ENCODE data around the gene MAD1L1.

Gene MAD1L1

GRCh38 chr7:2131341-2131740 lies 101.4 kb downstream of the MAD1L1 start:
- no peak for DNase-seq

- DNase-seq = no peak
Observed at GRCh38 chr7:2130096-2130375, 102.7 kb downstream of the MAD1L1 start.

- DNase-seq = no peak
Observed at GRCh38 chr7:2129323-2130095, 103.2 kb downstream of the MAD1L1 start.

GRCh38 chr7:2128601-2129322 lies 104.0 kb downstream of the MAD1L1 start:
- DNase-seq = no peak

GRCh38 chr7:2126621-2127020 lies 106.1 kb downstream of the MAD1L1 start:
- no peak for DNase-seq

- DNase-seq = no peak
Observed at GRCh38 chr7:2125931-2126330, 106.8 kb downstream of the MAD1L1 start.

GRCh38 chr7:2124604-2125345 lies 108.0 kb downstream of the MAD1L1 start:
- DNase-seq = no peak

- DNase-seq = no peak
Observed at GRCh38 chr7:2123916-2124315, 108.8 kb downstream of the MAD1L1 start.

GRCh38 chr7:2123360-2123759 lies 109.4 kb downstream of the MAD1L1 start:
- no peak for DNase-seq

GRCh38 chr7:2122651-2123050 lies 110.1 kb downstream of the MAD1L1 start:
- DNase-seq = no peak

- no peak for DNase-seq
Observed at GRCh38 chr7:2120841-2121830, 111.6 kb downstream of the MAD1L1 start.

- DNase-seq = peak in 1 of 2 donors; percentile 41
Observed at GRCh38 chr7:2120251-2120660, 112.5 kb downstream of the MAD1L1 start.

GRCh38 chr7:2118630-2119190 lies 114.0 kb downstream of the MAD1L1 start:
- no peak for DNase-seq

GRCh38 chr7:2118056-2118455 lies 114.7 kb downstream of the MAD1L1 start:
- DNase-seq = no peak

GRCh38 chr7:2117646-2118045 lies 115.1 kb downstream of the MAD1L1 start:
- no peak for DNase-seq

- no peak for DNase-seq
Observed at GRCh38 chr7:2116989-2117591, 115.7 kb downstream of the MAD1L1 start.

- DNase-seq = no peak
Observed at GRCh38 chr7:2116448-2116810, 116.3 kb downstream of the MAD1L1 start.

- DNase-seq = no peak
Observed at GRCh38 chr7:2115760-2116447, 116.8 kb downstream of the MAD1L1 start.

GRCh38 chr7:2114926-2115759 lies 117.6 kb downstream of the MAD1L1 start:
- DNase-seq = no peak

- no peak for DNase-seq
Observed at GRCh38 chr7:2114052-2114451, 118.7 kb downstream of the MAD1L1 start.
